22Rv1 (cell line): ENCODE data around the gene HNRNPA3.
"Not testable (repeated sequence)": the region's sequence is repeated elsewhere in the genome, so short reads cannot be mapped to it uniquely, and the experiment has no call there.

Experiments used
- H3K27ac ChIP-seq: fragments of 450-650 bp; 2 replicates; pipeline ENCODE4 v1.5.1; 2017
- ZFX ChIP-seq: fragments of 450-650 bp; IDR thresholded peaks from 2 replicates; pipeline ENCODE4 v1.6.1; 2017; ENCODE audit warnings: antibody characterized with exemption, borderline replicate concordance
- TF ChIP-seq, protein P1 (sequence below): fragments of 450-650 bp; IDR thresholded peaks from 2 replicates; pipeline ENCODE4 v1.5.1; 2017; ENCODE audit warnings: mild to moderate bottlenecking

Gene HNRNPA3

DNA sequence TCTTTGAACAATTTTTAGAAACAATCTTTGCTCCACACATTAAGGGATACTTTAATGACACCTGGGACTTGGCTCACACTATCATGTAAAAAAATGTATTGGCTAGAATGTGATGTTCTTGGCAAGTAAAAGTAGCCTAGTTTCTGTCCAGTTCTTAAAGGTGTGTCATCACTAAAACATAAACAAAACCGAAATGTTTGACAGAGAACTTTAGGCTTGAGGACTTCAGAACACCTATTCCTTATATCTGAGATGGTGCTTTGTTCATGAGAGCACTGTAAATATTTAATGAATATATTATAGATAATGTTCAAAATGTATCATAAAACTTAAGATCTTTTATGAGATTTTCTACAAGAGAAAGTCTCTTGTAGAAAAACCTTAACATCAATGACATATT is 19.8 kb upstream of the HNRNPA3 start:
- TF ChIP-seq ZFX = no peak
- TF ChIP-seq, protein P1, sequence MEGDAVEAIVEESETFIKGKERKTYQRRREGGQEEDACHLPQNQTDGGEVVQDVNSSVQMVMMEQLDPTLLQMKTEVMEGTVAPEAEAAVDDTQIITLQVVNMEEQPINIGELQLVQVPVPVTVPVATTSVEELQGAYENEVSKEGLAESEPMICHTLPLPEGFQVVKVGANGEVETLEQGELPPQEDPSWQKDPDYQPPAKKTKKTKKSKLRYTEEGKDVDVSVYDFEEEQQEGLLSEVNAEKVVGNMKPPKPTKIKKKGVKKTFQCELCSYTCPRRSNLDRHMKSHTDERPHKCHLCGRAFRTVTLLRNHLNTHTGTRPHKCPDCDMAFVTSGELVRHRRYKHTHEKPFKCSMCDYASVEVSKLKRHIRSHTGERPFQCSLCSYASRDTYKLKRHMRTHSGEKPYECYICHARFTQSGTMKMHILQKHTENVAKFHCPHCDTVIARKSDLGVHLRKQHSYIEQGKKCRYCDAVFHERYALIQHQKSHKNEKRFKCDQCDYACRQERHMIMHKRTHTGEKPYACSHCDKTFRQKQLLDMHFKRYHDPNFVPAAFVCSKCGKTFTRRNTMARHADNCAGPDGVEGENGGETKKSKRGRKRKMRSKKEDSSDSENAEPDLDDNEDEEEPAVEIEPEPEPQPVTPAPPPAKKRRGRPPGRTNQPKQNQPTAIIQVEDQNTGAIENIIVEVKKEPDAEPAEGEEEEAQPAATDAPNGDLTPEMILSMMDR = no peak
- no peak overlapping the region for H3K27ac ChIP-seq

DNA sequence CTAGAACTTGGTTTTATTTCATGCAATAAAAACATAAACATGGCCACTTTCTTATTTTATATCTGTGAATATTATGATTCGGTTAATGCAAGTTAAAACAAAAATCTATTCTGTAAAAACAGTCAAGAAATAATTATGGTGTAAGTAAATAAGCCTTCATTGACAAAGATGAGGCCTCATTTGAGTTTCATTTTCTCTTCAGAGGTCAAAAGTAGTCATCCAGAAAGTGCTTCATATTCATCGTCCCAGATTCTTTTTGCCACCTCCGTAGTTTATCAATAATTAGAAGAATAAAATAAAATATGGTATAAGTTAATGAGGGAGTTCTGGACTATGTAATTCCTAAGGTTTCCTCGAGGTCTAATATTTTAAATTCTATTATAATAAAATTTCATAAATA is 19.4 kb upstream of the HNRNPA3 start:
- TF ChIP-seq, protein P1 = no peak
- no peak for TF ChIP-seq ZFX
- H3K27ac ChIP-seq = no peak overlapping the region

GRCh38 chr2:177195194-177195593 is 17.4 kb upstream of the HNRNPA3 start:
- TF ChIP-seq, protein P1 = no peak
- H3K27ac ChIP-seq = no peak overlapping the region

DNA sequence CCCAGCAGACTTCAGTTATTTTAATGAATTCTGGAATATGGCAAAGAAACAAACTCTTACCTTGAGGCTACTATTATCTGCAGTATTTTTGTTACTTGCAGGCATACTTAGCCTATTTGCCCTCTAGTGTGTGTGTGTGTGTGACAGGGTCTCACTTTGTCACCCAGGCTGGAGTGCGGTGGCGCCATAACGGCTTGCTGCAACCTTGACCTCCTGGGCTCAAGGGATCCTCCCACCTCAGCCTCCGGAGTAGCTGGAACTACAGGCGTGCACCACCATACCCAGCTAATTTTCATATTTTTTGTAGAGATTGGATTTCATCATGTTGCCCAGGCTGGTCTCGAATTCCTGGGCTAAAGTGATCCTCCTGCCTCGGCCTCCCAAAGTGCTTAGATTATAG is 12.2 kb upstream of the HNRNPA3 start:
- not testable (repeated sequence) for H3K27ac ChIP-seq

DNA sequence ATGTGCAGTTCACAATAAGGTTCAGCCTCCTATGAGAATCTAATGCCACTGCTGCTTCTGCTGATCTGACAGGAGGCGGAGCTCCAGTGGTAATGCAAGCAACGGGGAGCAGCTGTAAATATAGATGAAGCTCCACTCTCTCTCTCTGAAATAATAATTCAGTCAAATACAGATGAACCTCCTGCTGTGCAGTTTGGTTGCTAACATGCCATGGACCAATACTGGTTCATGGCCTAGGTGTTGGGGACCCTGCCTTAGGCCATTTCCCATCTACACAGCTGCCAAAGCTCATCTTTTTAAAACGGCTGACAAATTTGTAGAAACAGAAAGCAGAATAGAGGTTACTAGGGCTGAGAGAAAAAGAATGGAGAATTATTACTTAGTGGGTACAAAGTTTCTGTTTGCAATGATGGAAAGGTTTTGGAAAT is 10.7 kb upstream of the HNRNPA3 start:
- TF ChIP-seq, protein P1 = no peak
- no peak for TF ChIP-seq ZFX
- no peak overlapping the region for H3K27ac ChIP-seq

DNA sequence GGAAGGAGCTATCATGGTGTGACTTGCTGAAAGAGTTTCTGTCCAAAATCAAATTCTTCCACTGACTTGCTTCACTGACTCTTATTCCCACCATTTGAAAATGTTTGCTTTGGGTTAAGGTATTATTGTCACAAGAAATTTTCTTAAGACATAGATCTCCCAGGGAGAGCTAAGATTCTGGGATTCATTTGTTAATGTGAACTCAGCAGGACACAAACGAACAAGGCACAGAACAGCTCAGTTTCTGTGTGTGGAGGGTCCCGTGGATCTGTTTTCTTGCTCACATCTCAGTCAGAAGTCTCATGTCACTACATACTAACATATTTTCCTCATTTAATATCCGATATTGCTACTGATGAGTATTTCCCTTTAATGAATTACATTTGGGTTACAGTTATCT is 8.2 kb upstream of the HNRNPA3 start:
- TF ChIP-seq, protein P1 = no peak
- no peak for TF ChIP-seq ZFX
- H3K27ac ChIP-seq = no peak overlapping the region

DNA sequence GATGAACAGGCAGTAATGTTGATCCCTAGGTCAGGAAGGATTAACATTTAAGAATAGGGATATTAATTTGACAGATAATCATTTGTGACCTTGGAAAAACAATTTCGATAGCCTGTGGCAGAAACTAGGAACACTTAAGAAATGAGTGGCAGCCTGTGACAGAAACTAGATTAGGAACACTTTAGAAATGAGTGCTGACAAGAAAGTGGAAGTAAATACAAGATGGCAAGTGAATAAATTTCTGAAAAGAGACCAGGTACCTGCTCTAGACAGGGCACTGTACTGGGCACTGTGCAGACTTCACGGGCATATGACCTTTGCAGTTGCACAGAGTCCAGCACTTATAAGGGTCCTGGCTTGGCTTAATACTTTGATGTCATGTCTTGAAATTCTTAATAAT is 5.5 kb upstream of the HNRNPA3 start:
- TF ChIP-seq, protein P1 = no peak
- no peak for TF ChIP-seq ZFX
- H3K27ac ChIP-seq = no peak overlapping the region

DNA sequence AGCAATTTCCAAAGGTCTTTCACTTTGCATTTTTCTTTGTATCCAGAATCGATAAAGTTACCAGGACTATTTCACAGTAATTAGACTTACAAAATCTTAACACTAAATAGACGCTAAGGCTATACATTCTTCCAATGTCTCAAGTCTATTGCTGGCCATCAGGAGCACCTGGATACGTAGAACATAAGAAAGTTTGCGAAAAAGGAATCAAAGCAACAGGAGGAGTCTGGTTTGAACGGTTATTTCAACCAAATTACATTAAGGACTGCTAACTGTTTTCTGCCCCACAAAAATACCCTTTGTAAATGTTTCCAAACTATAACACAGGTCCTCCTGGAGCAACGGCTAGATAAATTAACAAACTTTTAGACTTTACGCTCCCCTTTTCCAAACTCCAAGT is 1.4 kb upstream of the HNRNPA3 start:
- peak overlapping the region; percentile 90 for H3K27ac ChIP-seq
- TF ChIP-seq, protein P1 = no peak
- no peak for TF ChIP-seq ZFX
